ENCODE measurements around the gene OR52E5. TPM values are rescaled to one million over a fixed set of nuclear protein-coding genes. Genes with fewer than 3 reads are reported as not detected.

The OR52E5 gene
- total and polyA plus RNA-seq, 9 donors: not detected

DNA sequence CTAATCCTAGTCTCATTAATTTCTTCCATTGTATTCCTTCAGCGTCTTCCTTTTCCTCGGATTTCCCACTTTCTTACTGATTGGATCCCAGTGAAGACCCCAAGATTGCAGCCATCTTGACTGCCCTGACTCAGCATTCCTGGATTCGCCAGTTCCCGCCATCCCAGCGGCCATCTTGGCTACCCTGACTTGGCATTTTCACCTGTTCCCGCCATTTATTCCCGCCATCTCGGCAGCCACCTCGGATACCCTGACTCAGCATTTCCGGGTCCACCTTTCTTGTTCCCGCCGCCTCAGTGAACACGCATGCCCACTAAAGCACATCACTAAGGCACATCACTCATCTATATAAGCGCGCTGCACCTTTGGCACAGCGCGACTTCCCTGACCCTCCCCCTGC lies 35.3 kb downstream of the OR52E5 start:
- Histone ChIP-seq H3K4me3 (no peak overlapping the region), H3K36me3 (no peaks in the 10 kb centered on the region), H3K27me3 (no peaks in the 10 kb centered on the region), H3K9me3 (peaks cover 0 to 4% of the 10 kb centered on the region in 2 donors), H3K4me1 (ENCODE audit: insufficient read depth) (no peaks in the 10 kb centered on the region), H3K27ac (no peak overlapping the region)
- no peak for TF ChIP-seq POLR2A (IDR thresholded peaks at IDR 0.05)
- TF ChIP-seq, protein P1, sequence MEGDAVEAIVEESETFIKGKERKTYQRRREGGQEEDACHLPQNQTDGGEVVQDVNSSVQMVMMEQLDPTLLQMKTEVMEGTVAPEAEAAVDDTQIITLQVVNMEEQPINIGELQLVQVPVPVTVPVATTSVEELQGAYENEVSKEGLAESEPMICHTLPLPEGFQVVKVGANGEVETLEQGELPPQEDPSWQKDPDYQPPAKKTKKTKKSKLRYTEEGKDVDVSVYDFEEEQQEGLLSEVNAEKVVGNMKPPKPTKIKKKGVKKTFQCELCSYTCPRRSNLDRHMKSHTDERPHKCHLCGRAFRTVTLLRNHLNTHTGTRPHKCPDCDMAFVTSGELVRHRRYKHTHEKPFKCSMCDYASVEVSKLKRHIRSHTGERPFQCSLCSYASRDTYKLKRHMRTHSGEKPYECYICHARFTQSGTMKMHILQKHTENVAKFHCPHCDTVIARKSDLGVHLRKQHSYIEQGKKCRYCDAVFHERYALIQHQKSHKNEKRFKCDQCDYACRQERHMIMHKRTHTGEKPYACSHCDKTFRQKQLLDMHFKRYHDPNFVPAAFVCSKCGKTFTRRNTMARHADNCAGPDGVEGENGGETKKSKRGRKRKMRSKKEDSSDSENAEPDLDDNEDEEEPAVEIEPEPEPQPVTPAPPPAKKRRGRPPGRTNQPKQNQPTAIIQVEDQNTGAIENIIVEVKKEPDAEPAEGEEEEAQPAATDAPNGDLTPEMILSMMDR (IDR thresholded peaks at IDR 0.05): no peak
- no peak for TF ChIP-seq EP300 (IDR thresholded peaks at IDR 0.05)
- intact Hi-C loops (cut with DNase I): no loop called here
- WGBS, 3 donors: 94 to 96% (median 94%) methylated on average over 17 of the region's 17 CpGs
- no peak for DNase-seq

DNA sequence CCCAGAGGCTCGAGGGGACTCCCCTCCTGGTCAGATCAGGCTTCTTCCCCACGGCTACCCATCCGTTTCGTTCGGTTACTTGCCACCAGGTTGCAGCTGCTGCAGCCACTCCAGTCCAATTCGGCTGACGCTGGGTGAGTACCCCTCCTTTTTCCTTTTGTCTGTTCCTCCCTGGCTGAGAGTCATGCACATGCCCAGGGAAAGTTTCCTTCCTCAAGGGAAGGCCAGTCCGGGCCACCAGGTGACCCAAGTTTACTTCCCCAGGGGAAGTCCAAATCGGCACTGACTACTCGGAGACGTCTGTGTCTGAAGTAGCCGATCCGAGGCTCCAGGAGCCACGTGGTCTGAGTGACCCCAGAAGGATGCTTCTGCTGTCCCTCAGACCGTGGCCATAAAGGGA lies 35.8 kb downstream of the OR52E5 start:
- Histone ChIP-seq H3K27ac (no peak overlapping the region), H3K36me3 (no peaks in the 10 kb centered on the region), H3K27me3 (no peaks in the 10 kb centered on the region), H3K4me1 (ENCODE audit: insufficient read depth) (no peaks in the 10 kb centered on the region), H3K9me3 (peaks cover 0 to 4% of the 10 kb centered on the region in 2 donors), H3K4me3 (no peak overlapping the region)
- no peak for DNase-seq
- no peak for TF ChIP-seq POLR2A (IDR thresholded peaks at IDR 0.05)
- TF ChIP-seq, protein P1 (IDR thresholded peaks at IDR 0.05): no peak
- no peak for TF ChIP-seq EP300 (IDR thresholded peaks at IDR 0.05)
- intact Hi-C loops (cut with DNase I): no loop called here
- WGBS, 3 donors: 82 to 88% (median 83%) methylated on average over 15 of the region's 15 CpGs

DNA sequence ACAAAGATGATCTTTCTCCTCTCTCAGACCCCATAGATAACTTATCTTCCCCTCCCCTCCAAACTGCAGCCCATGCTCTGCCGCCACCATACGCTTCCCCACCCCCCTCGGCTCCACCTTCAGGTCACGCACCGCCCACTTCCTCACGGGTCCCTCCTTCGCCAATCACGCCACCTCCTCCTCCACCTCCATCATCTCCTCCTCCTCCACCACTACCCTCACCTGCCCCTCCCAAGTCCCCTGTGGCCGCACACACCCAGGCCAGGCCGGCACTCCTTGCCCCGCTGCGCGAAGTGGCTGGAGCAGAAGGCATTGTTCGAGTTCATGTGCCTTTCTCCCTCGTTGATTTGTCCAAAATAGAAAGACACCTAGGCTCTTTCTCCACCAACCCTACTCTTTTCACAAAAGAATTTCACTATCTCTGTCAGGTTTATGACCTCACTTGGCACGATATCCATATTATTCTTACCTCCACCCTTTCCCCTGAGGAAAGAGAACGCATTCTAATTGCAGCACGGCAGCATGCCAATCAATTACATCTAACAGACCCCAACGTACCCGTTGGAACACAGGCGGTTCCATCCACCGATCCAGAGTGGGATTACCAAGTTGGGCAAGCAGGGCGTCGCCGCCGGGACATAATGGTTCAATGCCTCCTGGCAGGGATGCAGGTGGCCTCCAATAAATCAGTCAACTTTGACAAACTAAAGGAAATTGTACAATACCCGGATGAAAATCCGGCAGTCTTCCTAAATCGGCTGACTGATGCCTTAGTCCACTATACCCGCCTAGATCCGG lies 36.8 kb downstream of the OR52E5 start:
- Histone ChIP-seq H3K9me3 (peaks cover 0 to 4% of the 10 kb centered on the region in 2 donors), H3K36me3 (no peaks in the 10 kb centered on the region), H3K27me3 (no peaks in the 10 kb centered on the region), H3K4me3 (no peak overlapping the region), H3K4me1 (ENCODE audit: insufficient read depth) (no peaks in the 10 kb centered on the region), H3K27ac (no peak overlapping the region)
- DNase-seq: no peak
- intact Hi-C loops (cut with DNase I): no loop called here
- 87 to 92% (median 92%) methylated on average over 31 of the region's 31 CpGs for WGBS, 3 donors
- TF ChIP-seq, protein P1 (IDR thresholded peaks at IDR 0.05): no peak

DNA sequence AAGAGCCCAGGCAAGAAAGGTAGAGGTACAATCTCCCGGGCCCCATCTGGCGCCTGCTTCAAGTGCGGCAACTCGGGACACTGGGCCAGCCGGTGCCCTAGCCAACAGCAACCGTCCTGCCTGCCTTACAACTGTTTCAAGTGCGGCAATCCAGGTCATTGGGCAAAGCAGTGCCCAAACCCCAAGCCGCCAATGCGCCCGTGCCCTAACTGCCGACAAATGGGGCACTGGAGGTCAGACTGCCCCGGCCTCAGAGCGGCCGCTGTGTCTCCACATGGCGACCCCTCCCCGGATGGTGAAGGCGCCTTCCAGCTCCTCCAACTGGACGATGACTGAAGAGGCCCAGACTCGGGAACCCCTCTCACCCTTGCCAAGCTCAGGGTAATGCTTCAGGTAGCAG lies 37.6 kb downstream of the OR52E5 start:
- H3K27me3 ChIP-seq: no peaks in the 10 kb centered on the region
- H3K4me3 ChIP-seq: no peak overlapping the region
- H3K27ac ChIP-seq: no peak overlapping the region
- no peak for TF ChIP-seq POLR2A (IDR thresholded peaks at IDR 0.05)
- TF ChIP-seq, protein P1 (IDR thresholded peaks at IDR 0.05): no peak
- WGBS, 3 donors: 88 to 94% (median 92%) methylated on average over 19 of the region's 19 CpGs
- no peaks in the 10 kb centered on the region for H3K4me1 ChIP-seq (ENCODE audit: insufficient read depth)
- DNase-seq: no peak
- H3K9me3 ChIP-seq: peaks cover 0 to 4% of the 10 kb centered on the region in 2 donors
- intact Hi-C loops (cut with DNase I): no loop called here
- H3K36me3 ChIP-seq: no peaks in the 10 kb centered on the region
